ENCODE results near the gene KDM5B.
"Not testable (repeated sequence)": the region's sequence is repeated elsewhere in the genome, so short reads cannot be mapped to it uniquely, and the experiment has no call there.

The KDM5B gene

GRCh38 chr1:202742496-202742895 is 65.7 kb downstream of the KDM5B start:
- TF ChIP-seq CTCF (IDR thresholded peaks at IDR 0.05; ENCODE audit: low read depth, low read length, missing control alignments): no peak
- no peak for DNase-seq (ENCODE audit: low read depth)

GRCh38 chr1:202733251-202733650 is 75.0 kb downstream of the KDM5B start:
- H3K4me3 ChIP-seq (ENCODE audit: low read depth, low read length): no peak overlapping the region
- no peak for DNase-seq (ENCODE audit: low read depth)
- no peak for TF ChIP-seq CTCF (IDR thresholded peaks at IDR 0.05; ENCODE audit: low read depth, low read length, missing control alignments)

More at GRCh38 chr1:202742496-202742895, 65.7 kb downstream of the KDM5B start:
- H3K4me3 ChIP-seq (ENCODE audit: low read depth, low read length): no peak overlapping the region

GRCh38 chr1:202728951-202729350 is 79.3 kb downstream of the KDM5B start:
- H3K4me3 ChIP-seq (ENCODE audit: low read depth, low read length): no peak overlapping the region
- no peak for TF ChIP-seq CTCF (IDR thresholded peaks at IDR 0.05; ENCODE audit: low read depth, low read length, missing control alignments)
- DNase-seq (ENCODE audit: low read depth): no peak

GRCh38 chr1:202725526-202725925 is 82.7 kb downstream of the KDM5B start:
- no peak overlapping the region for H3K4me3 ChIP-seq (ENCODE audit: low read depth, low read length)
- DNase-seq (ENCODE audit: low read depth): no peak
- no peak for TF ChIP-seq CTCF (IDR thresholded peaks at IDR 0.05; ENCODE audit: low read depth, low read length, missing control alignments)

GRCh38 chr1:202723708-202724107 is 84.5 kb downstream of the KDM5B start:
- DNase-seq (ENCODE audit: low read depth): no peak
- no peak overlapping the region for H3K4me3 ChIP-seq (ENCODE audit: low read depth, low read length)
- TF ChIP-seq CTCF (IDR thresholded peaks at IDR 0.05; ENCODE audit: low read depth, low read length, missing control alignments): no peak

- DNase-seq (ENCODE audit: low read depth); H3K4me3 ChIP-seq (ENCODE audit: low read depth, low read length): not testable (repeated sequence)
These were observed 85.2 kb downstream of the KDM5B start for GRCh38 chr1:202723046-202723445.

- no peak for TF ChIP-seq CTCF (IDR thresholded peaks at IDR 0.05; ENCODE audit: low read depth, low read length, missing control alignments)
- no peak overlapping the region for H3K4me3 ChIP-seq (ENCODE audit: low read depth, low read length)
- DNase-seq (ENCODE audit: low read depth): no peak
These were observed 91.6 kb downstream of the KDM5B start for GRCh38 chr1:202716654-202717053.

GRCh38 chr1:202714202-202714601 is 94.0 kb downstream of the KDM5B start:
- H3K4me3 ChIP-seq (ENCODE audit: low read depth, low read length); DNase-seq (ENCODE audit: low read depth): not testable (repeated sequence)
